WI38 (cell line): Measurements from ENCODE around the gene RND2.

ENCODE experiments used
- H3K4me3 ChIP-seq: 2 replicates; pipeline ENCODE4 v1.5.1; 2011; ENCODE audit warnings: low read depth, mild to moderate bottlenecking, control low read depth, low read length
- TF ChIP-seq, protein P1 (sequence below): IDR thresholded peaks from 2 replicates; pipeline ENCODE4 v1.5.1; 2012; ENCODE audit warnings: low read depth, mild to moderate bottlenecking, control low read depth, low read length

Gene RND2

DNA sequence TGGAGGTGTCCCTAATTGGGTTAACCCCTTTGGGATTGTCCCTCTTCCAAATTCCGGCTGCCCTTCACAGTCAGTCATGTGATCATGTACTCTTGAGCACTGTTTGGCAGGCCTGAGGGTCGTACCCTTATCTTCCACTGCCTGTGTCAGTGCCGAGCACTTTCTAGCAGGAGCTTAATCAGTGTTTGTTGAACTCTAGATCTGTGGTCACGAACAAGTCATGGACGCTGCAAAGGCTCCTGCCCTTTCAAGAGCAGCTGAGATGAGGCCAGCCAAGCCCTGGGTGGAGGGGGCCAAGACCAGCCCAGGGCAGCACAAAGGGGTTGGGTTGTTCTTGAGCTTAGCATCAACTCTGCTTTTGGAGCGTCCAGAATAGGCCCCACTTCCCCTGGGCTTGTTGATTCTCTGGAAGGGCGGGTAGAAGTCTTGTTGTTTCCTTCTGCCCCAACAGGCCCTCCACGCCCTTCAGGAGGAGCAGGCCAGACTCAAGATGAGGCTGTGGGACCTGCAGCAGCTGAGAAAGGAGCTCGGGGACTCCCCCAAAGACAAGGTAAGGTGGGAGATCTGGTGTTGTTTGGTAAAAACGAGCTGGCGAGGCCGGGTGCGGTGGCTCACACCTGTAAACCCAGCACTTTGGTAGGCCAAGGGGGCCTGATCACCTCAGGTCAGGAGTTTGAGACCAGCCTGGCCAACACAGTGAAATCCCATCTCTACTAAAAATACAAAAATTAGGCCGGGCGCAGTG, 13.1 kb upstream of the RND2 start:
- TF ChIP-seq, protein P1, sequence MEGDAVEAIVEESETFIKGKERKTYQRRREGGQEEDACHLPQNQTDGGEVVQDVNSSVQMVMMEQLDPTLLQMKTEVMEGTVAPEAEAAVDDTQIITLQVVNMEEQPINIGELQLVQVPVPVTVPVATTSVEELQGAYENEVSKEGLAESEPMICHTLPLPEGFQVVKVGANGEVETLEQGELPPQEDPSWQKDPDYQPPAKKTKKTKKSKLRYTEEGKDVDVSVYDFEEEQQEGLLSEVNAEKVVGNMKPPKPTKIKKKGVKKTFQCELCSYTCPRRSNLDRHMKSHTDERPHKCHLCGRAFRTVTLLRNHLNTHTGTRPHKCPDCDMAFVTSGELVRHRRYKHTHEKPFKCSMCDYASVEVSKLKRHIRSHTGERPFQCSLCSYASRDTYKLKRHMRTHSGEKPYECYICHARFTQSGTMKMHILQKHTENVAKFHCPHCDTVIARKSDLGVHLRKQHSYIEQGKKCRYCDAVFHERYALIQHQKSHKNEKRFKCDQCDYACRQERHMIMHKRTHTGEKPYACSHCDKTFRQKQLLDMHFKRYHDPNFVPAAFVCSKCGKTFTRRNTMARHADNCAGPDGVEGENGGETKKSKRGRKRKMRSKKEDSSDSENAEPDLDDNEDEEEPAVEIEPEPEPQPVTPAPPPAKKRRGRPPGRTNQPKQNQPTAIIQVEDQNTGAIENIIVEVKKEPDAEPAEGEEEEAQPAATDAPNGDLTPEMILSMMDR, result no peak

DNA sequence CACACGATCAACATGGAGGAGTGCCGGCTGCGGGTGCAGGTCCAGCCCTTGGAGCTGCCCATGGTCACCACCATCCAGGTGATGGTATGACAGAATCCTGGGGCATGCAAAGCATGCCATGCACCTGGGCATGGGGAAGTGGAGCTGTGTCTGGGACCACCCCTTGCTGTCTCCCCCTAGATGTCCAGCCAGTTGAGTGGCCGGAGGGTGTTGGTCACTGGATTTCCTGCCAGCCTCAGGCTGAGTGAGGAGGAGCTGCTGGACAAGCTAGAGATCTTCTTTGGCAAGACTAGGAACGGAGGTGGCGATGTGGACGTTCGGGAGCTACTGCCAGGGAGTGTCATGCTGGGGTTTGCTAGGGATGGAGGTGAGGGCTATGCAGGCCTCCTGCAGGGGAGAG, 11.7 kb upstream of the RND2 start:
- TF ChIP-seq, protein P1, result no peak
- no peak overlapping the region for H3K4me3 ChIP-seq

More for the DNA sequence above, 13.1 kb upstream of the RND2 start:
- H3K4me3 ChIP-seq, result no peak overlapping the region

DNA sequence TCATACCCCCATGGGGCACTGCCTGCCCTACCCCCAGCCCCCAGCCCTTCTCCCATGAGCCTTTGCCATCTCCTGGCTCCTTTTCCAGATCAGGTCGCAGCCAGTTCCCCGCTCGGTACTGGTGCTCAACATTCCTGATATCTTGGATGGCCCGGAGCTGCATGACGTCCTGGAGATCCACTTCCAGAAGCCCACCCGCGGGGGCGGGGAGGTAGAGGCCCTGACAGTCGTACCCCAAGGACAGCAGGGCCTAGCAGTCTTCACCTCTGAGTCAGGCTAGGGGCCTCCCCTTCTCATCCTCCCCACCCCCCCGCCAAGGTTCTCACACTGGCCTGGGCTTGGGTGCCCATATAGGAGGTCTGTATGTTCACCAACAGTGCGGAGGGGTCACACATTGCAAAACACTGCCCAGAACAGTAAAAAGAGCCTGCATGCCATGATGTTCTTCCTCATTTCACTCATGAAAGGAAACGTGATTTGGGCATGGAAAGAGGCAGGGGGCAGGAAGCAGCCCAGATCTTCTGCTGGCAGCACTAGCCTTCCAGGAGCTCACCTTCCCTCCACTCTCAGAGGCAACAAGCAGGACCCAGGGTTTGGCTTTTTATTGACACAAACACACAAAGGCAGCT, 10.9 kb upstream of the RND2 start:
- TF ChIP-seq, protein P1, result no peak
- no peak overlapping the region for H3K4me3 ChIP-seq

DNA sequence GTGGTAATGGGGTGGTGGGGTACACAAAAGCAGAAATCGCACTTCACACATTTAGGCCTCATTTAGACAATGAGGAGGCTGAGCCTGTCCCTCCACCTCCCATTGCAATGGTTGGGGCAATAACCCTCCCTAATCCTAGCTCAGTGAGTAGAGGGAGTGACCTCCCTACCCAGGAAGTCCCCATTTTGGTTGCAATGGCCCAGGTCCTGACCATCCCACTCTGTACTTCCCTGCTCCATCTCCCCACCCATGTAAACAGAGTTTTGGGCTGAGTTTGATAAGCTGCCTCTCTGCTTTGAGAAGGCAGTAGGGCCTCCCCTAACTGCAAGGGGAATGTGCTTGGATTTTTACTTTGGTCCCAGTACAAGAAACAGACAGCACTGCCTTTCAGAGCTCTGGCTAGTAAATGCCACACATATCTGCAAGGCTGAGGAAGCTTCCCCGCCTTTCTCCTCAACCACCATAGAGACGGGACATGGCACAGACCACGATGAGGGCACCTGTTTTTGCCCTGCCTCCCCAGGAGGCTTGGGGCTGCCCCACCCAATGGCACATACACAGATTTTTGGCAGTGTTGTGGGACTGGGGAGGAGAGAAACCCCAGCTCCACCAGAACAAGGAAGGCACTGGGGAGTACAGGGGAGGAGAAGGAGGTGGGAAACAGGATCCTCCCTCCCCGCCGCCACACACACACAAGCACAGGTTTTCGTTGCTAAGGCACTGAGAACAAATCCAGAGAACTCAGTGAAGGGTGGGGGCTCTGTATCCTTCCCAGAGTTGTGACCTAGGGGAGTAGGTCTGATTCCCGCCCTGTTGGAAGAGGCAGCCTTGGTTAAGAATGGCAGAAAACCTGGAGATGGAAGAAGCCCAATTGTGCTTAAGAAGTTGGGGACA, 10.1 kb upstream of the RND2 start:
- no peak overlapping the region for H3K4me3 ChIP-seq
- TF ChIP-seq, protein P1, result no peak

DNA sequence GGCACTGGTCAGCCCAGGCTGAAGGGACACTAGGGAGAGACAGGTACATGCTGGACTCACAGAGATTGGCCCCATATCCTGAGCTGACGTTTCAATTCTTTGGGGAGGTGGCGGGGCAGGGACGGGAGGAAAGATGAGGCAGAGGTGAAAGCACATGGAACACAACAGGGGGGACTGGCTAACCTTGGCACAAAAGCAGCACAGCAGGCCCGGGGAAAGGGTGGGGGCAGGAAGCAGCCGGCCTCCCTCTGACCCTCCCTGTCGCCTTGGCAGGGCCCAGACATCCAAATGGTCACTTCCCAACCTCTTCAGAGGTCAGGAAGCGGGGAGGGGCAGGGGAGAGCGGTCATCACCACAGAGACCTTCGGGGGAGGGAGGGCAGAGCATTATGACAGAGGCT, 9.5 kb upstream of the RND2 start:
- TF ChIP-seq, protein P1, result no peak
- H3K4me3 ChIP-seq, result no peak overlapping the region

DNA sequence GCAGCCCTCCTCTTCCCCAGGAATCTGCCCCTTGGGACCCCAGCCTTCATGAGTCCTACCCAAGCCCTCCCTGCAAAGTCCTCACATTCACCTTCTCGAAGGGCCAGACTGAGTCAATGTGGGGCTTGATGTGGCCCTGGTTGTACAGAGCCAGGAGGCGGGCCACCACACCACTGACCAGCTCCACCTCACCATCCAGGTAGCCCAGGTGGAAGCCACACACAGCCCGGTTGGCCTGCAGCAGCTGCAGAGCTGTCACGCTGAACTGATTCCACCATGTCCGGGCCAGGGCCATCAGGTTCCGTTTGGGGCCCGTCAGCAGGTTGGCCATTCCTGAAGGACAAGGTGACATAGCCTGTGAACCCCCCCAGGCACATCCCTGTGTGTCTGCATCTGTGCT, 8.8 kb upstream of the RND2 start:
- no peak overlapping the region for H3K4me3 ChIP-seq
- TF ChIP-seq, protein P1, result no peak
